Measurements from ENCODE around the gene TMEM151B. TPM values are rescaled to one million over a fixed set of nuclear protein-coding genes. Genes with fewer than 3 reads are reported as not detected.

Gene TMEM151B
- total and polyA plus RNA-seq, 2 of the 13 experiments (the other 11 are each of a cell fraction or from before 2014, with no cell fraction given) = not detected

DNA sequence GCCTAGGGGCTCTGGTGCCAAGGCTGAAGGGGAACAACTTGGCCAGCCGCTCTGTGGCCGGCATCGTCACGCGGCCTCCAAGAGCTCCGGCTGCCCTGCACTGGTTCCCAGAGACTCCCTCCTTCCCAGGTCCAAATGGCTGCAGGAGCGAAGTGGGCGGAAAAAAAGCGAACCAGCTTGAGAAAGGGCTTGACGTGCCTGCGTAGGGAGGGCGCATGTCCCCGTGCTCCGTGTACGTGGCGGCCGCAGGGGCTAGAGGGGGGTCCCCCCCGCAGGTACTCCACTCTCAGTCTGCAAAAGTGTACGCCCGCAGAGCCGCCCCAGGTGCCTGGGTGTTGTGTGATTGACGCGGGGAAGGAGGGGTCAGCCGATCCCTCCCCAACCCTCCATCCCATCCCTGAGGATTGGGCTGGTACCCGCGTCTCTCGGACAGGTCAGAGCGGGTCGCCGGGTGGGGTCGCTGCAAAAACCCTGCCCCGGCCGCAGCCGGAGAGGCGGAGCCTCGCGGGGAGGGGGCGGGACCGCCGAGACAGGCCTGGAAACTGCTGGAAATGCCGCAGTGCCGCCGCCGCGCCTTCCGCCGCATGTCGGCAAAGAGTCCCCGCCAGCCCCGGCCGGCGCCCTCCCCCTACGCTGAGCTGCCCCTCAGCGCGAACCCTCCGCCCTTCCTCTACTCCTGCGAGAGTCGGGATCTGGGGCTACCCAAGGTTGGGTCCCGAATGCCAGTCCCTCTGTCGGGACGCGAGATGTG is 24.2 kb upstream of the TMEM151B start (continued):
- TF ChIP-seq ZFP36L1 (CRISPR knock-in tag; IDR thresholded peaks at IDR 0.05) = peak; percentile 57; the same call in 1 of the 2 replicates
- TF ChIP-seq, protein P1, sequence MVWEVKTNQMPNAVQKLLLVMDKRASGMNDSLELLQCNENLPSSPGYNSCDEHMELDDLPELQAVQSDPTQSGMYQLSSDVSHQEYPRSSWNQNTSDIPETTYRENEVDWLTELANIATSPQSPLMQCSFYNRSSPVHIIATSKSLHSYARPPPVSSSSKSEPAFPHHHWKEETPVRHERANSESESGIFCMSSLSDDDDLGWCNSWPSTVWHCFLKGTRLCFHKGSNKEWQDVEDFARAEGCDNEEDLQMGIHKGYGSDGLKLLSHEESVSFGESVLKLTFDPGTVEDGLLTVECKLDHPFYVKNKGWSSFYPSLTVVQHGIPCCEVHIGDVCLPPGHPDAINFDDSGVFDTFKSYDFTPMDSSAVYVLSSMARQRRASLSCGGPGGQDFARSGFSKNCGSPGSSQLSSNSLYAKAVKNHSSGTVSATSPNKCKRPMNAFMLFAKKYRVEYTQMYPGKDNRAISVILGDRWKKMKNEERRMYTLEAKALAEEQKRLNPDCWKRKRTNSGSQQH (CRISPR knock-in tag; IDR thresholded peaks at IDR 0.05; ENCODE audit: low read depth) = 0 out of 2 replicates have a peak, but pooled peaks have one; percentile 80
- no peak for TF ChIP-seq RORA (CRISPR knock-in tag; IDR thresholded peaks at IDR 0.05)
- TF ChIP-seq ZNF230 (CRISPR knock-in tag; IDR thresholded peaks at IDR 0.05) = no peak
- TF ChIP-seq TMF1 (CRISPR knock-in tag; IDR thresholded peaks at IDR 0.05; ENCODE audit: low read depth) = 0 out of 2 replicates have a peak, but pooled peaks have one; percentile 78
- TF ChIP-seq, protein P2, sequence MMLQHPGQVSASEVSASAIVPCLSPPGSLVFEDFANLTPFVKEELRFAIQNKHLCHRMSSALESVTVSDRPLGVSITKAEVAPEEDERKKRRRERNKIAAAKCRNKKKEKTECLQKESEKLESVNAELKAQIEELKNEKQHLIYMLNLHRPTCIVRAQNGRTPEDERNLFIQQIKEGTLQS (CRISPR knock-in tag; IDR thresholded peaks at IDR 0.05) = no peak; the same call in none of the 2 replicates
- no peak; the same call in 1 of the 2 replicates for TF ChIP-seq ZNF841 (CRISPR knock-in tag; IDR thresholded peaks at IDR 0.05; ENCODE audit: borderline replicate concordance)
- no peak for TF ChIP-seq ZNF775 (CRISPR knock-in tag; IDR thresholded peaks at IDR 0.05; ENCODE audit: borderline replicate concordance)
- no peak; the same call in 1 of the 2 replicates for TF ChIP-seq ZNF460 (CRISPR knock-in tag; IDR thresholded peaks at IDR 0.05; ENCODE audit: borderline replicate concordance)
- no peak for TF ChIP-seq PRMT3 (CRISPR knock-in tag; IDR thresholded peaks at IDR 0.05; ENCODE audit: borderline replicate concordance, low read depth)
- TF ChIP-seq SIX4 (CRISPR knock-in tag; IDR thresholded peaks at IDR 0.05) = no peak
- no peak for TF ChIP-seq TRIM24 (CRISPR knock-in tag; IDR thresholded peaks at IDR 0.05)
- TF ChIP-seq ZC3H4 (CRISPR knock-in tag; IDR thresholded peaks at IDR 0.05; ENCODE audit: borderline replicate concordance) = peak; percentile 43; the same call in 1 of the 2 replicates
- TF ChIP-seq, protein P3, sequence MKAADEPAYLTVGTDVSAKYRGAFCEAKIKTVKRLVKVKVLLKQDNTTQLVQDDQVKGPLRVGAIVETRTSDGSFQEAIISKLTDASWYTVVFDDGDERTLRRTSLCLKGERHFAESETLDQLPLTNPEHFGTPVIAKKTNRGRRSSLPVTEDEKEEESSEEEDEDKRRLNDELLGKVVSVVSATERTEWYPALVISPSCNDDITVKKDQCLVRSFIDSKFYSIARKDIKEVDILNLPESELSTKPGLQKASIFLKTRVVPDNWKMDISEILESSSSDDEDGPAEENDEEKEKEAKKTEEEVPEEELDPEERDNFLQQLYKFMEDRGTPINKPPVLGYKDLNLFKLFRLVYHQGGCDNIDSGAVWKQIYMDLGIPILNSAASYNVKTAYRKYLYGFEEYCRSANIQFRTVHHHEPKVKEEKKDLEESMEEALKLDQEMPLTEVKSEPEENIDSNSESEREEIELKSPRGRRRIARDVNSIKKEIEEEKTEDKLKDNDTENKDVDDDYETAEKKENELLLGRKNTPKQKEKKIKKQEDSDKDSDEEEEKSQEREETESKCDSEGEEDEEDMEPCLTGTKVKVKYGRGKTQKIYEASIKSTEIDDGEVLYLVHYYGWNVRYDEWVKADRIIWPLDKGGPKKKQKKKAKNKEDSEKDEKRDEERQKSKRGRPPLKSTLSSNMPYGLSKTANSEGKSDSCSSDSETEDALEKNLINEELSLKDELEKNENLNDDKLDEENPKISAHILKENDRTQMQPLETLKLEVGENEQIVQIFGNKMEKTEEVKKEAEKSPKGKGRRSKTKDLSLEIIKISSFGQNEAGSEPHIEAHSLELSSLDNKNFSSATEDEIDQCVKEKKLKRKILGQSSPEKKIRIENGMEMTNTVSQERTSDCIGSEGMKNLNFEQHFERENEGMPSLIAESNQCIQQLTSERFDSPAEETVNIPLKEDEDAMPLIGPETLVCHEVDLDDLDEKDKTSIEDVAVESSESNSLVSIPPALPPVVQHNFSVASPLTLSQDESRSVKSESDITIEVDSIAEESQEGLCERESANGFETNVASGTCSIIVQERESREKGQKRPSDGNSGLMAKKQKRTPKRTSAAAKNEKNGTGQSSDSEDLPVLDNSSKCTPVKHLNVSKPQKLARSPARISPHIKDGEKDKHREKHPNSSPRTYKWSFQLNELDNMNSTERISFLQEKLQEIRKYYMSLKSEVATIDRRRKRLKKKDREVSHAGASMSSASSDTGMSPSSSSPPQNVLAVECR (CRISPR knock-in tag; IDR thresholded peaks at IDR 0.05; ENCODE audit: borderline replicate concordance) = peak; percentile 82
- TF ChIP-seq ZNF232 (CRISPR knock-in tag; IDR thresholded peaks at IDR 0.05; ENCODE audit: borderline replicate concordance) = peak; percentile 90
- TF ChIP-seq SP140L (CRISPR knock-in tag; IDR thresholded peaks at IDR 0.05; ENCODE audit: borderline replicate concordance) = 0 out of 2 replicates have a peak, but pooled peaks have one; percentile 75
- TF ChIP-seq ZNF782 (CRISPR knock-in tag; IDR thresholded peaks at IDR 0.05; ENCODE audit: borderline replicate concordance) = 0 out of 2 replicates have a peak, but pooled peaks have one; percentile 27
- TF ChIP-seq, protein P4, sequence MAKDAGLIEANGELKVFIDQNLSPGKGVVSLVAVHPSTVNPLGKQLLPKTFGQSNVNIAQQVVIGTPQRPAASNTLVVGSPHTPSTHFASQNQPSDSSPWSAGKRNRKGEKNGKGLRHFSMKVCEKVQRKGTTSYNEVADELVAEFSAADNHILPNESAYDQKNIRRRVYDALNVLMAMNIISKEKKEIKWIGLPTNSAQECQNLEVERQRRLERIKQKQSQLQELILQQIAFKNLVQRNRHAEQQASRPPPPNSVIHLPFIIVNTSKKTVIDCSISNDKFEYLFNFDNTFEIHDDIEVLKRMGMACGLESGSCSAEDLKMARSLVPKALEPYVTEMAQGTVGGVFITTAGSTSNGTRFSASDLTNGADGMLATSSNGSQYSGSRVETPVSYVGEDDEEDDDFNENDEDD (CRISPR knock-in tag; IDR thresholded peaks at IDR 0.05; ENCODE audit: borderline replicate concordance) = peak; percentile 41; the same call in 1 of the 2 replicates
- TF ChIP-seq PAX8 (CRISPR knock-in tag; IDR thresholded peaks at IDR 0.05; ENCODE audit: borderline replicate concordance) = no peak
- peak in 1 of 2 experiments; percentile 27; a peak in 2 of 4 replicates for TF ChIP-seq NR2F1 (CRISPR knock-in tag; IDR thresholded peaks at IDR 0.05)

Data from HepG2 (cell line).